ENCODE data around the gene SUPT4H1. TPM values are rescaled to one million over a fixed set of nuclear protein-coding genes. Genes with fewer than 3 reads are reported as not detected.

The SUPT4H1 gene
- total and polyA plus RNA-seq, 9 of the 15 experiments (the other 6 are each of a cell fraction or from before 2014, with no cell fraction given): 62.1 to 320 (median 117) TPM

DNA sequence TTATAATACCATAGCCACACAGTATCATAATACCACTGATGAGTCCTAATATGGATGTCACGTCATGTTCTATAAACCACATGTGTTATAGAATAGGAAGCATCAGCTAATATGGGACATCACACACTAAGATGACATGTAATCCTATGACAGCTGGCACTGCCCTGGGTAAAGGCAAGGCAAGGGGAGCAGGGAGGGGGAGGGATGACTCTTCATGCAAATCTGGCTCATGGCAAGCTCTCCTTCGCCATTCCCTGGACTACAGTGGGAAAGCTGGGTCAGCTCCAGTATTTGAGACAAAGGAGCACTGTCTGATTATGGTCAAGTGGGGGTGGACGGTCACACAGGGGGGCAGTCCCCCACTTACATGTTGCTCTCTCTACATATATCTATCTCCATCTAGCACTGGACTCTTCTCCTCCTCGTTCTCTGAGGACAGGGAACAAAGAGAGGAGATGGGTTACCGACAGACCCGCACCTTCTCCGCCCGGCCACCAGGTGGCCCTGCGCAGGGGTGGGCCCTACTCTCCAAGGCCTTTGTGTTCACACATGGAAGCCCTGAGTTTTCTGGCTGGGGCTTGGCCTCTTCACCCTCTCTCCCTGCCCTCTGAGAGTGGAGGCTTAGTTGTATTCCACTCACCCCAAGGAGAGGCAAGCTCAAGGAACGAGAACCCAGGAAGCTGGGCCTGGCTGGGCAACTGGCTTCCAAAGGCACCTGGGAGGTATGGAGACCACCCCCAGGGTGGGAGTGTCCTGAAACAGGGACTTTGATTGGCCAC, 47.8 kb downstream of the SUPT4H1 start:
- Histone ChIP-seq H3K9me3 (replicated peaks; ENCODE audit: control insufficient read depth, insufficient read depth, low read depth, low read length) (no peaks in the 10 kb centered on the region), H3K27me3 (ENCODE audit: control insufficient read depth in 2 of 2, insufficient read depth in 2 of 2, low read length in 2 of 2) (no peaks in the 10 kb centered on the region), H3K79me2 (ENCODE audit: control insufficient read depth, insufficient read depth, low read length) (no peaks in the 10 kb centered on the region), H2AFZ (ENCODE audit: low read depth, low read length) (peak overlapping the region; percentile 96), H3K27ac (ENCODE audit: extremely low read depth, low read depth, low read length) (no peak overlapping the region; the same call in 2 of the 3 replicates), H3K4me1 (replicated peaks in 1 of 2; ENCODE audit: control insufficient read depth in 2 of 2, insufficient read depth in 2 of 2, low read length in 2 of 2) (peaks cover 4 to 27% of the 10 kb centered on the region in 2 experiments; a peak in 2 of 5 replicates), H3K36me3 (ENCODE audit: control insufficient read depth, insufficient read depth, low read length) (no peaks in the 10 kb centered on the region), H3K4me2 (ENCODE audit: insufficient read depth, low read length) (peak overlapping the region; percentile 3; the same call in 1 of the 2 replicates), H3K9me1 (ENCODE audit: control insufficient read depth, insufficient read depth, low read length) (peaks cover 11% of the 10 kb centered on the region), H4K20me1 (replicated peaks; ENCODE audit: control insufficient read depth, insufficient read depth, low read length) (no peaks in the 10 kb centered on the region), H3K4me3 (no peak overlapping the region), H3K9ac (ENCODE audit: insufficient read depth in 1 of 2, low read depth in 2 of 2, low read length in 2 of 2) (peak overlapping the region; percentile 6 to 8; a peak in 2 of 4 replicates)
- intact Hi-C loops (cut with micrococcal nuclease): no loop called here
- FAIRE-seq: peak; percentile 92
- WGBS (ENCODE audit: insufficient coverage, low coverage, missing lambda C conversion rate): 22% methylated on average over 10 of the region's 10 CpGs
- in situ Hi-C loops (cut with MboI): no loop called here
- POLR2A ChIA-PET: interaction anchor here (0.6 to 0.9 kb wide), 4 partner anchors 22 to 143 kb away, joined by 3 to 6 read pairs (median 4); no protein-coding TSS in a partner anchor
- CTCF ChIA-PET (ENCODE audit: low intra/inter-chr PET ratio): interaction anchor here (1.2 kb wide), 1 partner anchor 137 kb away, joined by 3 read pairs; no protein-coding TSS in a partner anchor
- ATAC-seq: peak; percentile 98
- BruUV-seq (replicated peaks): no TSS peak
- peak; percentile 78 to 90 (median 88) for DNase-seq (ENCODE audit: extremely low read depth in 1 of 4, low spot score in 3 of 4)
- TF ChIP-seq, protein P1, sequence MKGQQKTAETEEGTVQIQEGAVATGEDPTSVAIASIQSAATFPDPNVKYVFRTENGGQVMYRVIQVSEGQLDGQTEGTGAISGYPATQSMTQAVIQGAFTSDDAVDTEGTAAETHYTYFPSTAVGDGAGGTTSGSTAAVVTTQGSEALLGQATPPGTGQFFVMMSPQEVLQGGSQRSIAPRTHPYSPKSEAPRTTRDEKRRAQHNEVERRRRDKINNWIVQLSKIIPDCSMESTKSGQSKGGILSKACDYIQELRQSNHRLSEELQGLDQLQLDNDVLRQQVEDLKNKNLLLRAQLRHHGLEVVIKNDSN (CRISPR knock-in tag; IDR thresholded peaks at IDR 0.05): no peak
- TF ChIP-seq, protein P2, sequence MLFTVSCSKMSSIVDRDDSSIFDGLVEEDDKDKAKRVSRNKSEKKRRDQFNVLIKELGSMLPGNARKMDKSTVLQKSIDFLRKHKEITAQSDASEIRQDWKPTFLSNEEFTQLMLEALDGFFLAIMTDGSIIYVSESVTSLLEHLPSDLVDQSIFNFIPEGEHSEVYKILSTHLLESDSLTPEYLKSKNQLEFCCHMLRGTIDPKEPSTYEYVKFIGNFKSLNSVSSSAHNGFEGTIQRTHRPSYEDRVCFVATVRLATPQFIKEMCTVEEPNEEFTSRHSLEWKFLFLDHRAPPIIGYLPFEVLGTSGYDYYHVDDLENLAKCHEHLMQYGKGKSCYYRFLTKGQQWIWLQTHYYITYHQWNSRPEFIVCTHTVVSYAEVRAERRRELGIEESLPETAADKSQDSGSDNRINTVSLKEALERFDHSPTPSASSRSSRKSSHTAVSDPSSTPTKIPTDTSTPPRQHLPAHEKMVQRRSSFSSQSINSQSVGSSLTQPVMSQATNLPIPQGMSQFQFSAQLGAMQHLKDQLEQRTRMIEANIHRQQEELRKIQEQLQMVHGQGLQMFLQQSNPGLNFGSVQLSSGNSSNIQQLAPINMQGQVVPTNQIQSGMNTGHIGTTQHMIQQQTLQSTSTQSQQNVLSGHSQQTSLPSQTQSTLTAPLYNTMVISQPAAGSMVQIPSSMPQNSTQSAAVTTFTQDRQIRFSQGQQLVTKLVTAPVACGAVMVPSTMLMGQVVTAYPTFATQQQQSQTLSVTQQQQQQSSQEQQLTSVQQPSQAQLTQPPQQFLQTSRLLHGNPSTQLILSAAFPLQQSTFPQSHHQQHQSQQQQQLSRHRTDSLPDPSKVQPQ (CRISPR knock-in tag; IDR thresholded peaks at IDR 0.05; ENCODE audit: borderline replicate concordance): no peak
- TF ChIP-seq, protein P3, sequence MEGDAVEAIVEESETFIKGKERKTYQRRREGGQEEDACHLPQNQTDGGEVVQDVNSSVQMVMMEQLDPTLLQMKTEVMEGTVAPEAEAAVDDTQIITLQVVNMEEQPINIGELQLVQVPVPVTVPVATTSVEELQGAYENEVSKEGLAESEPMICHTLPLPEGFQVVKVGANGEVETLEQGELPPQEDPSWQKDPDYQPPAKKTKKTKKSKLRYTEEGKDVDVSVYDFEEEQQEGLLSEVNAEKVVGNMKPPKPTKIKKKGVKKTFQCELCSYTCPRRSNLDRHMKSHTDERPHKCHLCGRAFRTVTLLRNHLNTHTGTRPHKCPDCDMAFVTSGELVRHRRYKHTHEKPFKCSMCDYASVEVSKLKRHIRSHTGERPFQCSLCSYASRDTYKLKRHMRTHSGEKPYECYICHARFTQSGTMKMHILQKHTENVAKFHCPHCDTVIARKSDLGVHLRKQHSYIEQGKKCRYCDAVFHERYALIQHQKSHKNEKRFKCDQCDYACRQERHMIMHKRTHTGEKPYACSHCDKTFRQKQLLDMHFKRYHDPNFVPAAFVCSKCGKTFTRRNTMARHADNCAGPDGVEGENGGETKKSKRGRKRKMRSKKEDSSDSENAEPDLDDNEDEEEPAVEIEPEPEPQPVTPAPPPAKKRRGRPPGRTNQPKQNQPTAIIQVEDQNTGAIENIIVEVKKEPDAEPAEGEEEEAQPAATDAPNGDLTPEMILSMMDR (IDR thresholded peaks at IDR 0.05 in 2 of 3, conservative IDR thresholded peaks at IDR 0.05 in 1 of 3; ENCODE audit: insufficient read depth in 2 of 3, low read depth in 1 of 3, low read length in 3 of 3): peak; percentile 85 to 97 (median 92)
- TF ChIP-seq PHF20 (IDR thresholded peaks at IDR 0.05; ENCODE audit: partially characterized antibody) (no peak), EGR1 (conservative IDR thresholded peaks at IDR 0.05) (no peak), NRF1 (conservative IDR thresholded peaks at IDR 0.05 in 1 of 2, IDR thresholded peaks at IDR 0.05 in 1 of 2) (peak; percentile 75 to 81), MYC (IDR thresholded peaks at IDR 0.05; ENCODE audit: low read depth, low read length) (peak; percentile 59), MYC (CRISPR knock-in tag; IDR thresholded peaks at IDR 0.05; ENCODE audit: borderline replicate concordance, low read depth) (no peak), ZBTB7A (IDR thresholded peaks at IDR 0.05; ENCODE audit: borderline replicate concordance, control insufficient read depth, low read depth, low read length) (0 out of 2 replicates have a peak, but pooled peaks have one; percentile 26), PHF21A (IDR thresholded peaks at IDR 0.05; ENCODE audit: borderline replicate concordance, low read depth) (no peak), ZNF778 (CRISPR knock-in tag; IDR thresholded peaks at IDR 0.05) (no peak), SAFB (IDR thresholded peaks at IDR 0.05; ENCODE audit: borderline replicate concordance, low read depth, low read length) (no peak), ZZZ3 (IDR thresholded peaks at IDR 0.05) (no peak), NCOA2 (IDR thresholded peaks at IDR 0.05; ENCODE audit: partially characterized antibody in 2 of 2) (no peak)
- TF ChIP-seq, protein P4, sequence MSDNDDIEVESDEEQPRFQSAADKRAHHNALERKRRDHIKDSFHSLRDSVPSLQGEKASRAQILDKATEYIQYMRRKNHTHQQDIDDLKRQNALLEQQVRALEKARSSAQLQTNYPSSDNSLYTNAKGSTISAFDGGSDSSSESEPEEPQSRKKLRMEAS (CRISPR knock-in tag; IDR thresholded peaks at IDR 0.05): peak; percentile 68
